Trophoblast cell (in vitro differentiated cells and primary cell): Measurements from ENCODE around the gene ENO2.
"Not testable (repeated sequence)": the region's sequence is repeated elsewhere in the genome, so short reads cannot be mapped to it uniquely, and the experiment has no call there.

Experiments
- DNase-seq, 2 donors: peaks; one replicate each; pipeline ENCODE4 v3.0.0-alpha.2; 2016
- H2AFZ ChIP-seq: 2 replicates; pipeline ENCODE4 v1.6.1; 2013; ENCODE audit warnings: low read length, moderate library complexity, mild to moderate bottlenecking; ENCODE audit not compliant: insufficient read depth, poor library complexity
- H2AK5ac ChIP-seq: 2 replicates; pipeline ENCODE4 v1.6.1; 2013; ENCODE audit warnings: mild to moderate bottlenecking, low read length
- H2BK120ac ChIP-seq: 2 replicates; pipeline ENCODE4 v1.6.1; 2013; ENCODE audit warnings: low read length, mild to moderate bottlenecking, moderate library complexity; ENCODE audit not compliant: insufficient read depth, poor library complexity
- H2BK12ac ChIP-seq: 2 replicates; pipeline ENCODE4 v1.6.1; 2013; ENCODE audit warnings: mild to moderate bottlenecking, low read length, moderate library complexity
- H2BK5ac ChIP-seq: 2 replicates; pipeline ENCODE4 v1.6.1; 2013; ENCODE audit warnings: low read length, low read depth, moderate library complexity, mild to moderate bottlenecking; ENCODE audit not compliant: poor library complexity
- H3K14ac ChIP-seq: 2 replicates; pipeline ENCODE4 v1.6.1; 2013; ENCODE audit warnings: mild to moderate bottlenecking, low read length
- H3K18ac ChIP-seq: 2 replicates; pipeline ENCODE4 v1.6.1; 2013; ENCODE audit warnings: mild to moderate bottlenecking, low read length
- H3K23ac ChIP-seq: 2 replicates; pipeline ENCODE4 v1.6.1; 2013; ENCODE audit warnings: low read length
- H3K27ac ChIP-seq: 2 replicates; pipeline ENCODE4 v1.5.1; 2013; ENCODE audit warnings: low read depth, mild to moderate bottlenecking, inconsistent platforms, low read length, moderate library complexity
- H3K27me3 ChIP-seq: 2 replicates; pipeline ENCODE4 v1.6.1; 2013; ENCODE audit warnings: inconsistent platforms, mild to moderate bottlenecking, low read length, moderate library complexity; ENCODE audit not compliant: insufficient read depth
- H3K36me3 ChIP-seq, 2 experiments: 1 replicate in 1 of 2; 2 replicates in 1 of 2; pipeline ENCODE4 v1.6.1; 2013; ENCODE audit warnings: low read length in 2 of 2, mild to moderate bottlenecking in 2 of 2, moderate library complexity in 1 of 2; ENCODE audit not compliant: insufficient read depth in 2 of 2, control insufficient read depth in 1 of 2
- H3K4ac ChIP-seq: 2 replicates; pipeline ENCODE4 v1.6.1; 2013; ENCODE audit warnings: low read depth, mild to moderate bottlenecking, low read length, moderate library complexity
- H3K4me1 ChIP-seq, 2 experiments: 1 replicate in 1 of 2; 2 replicates in 1 of 2; pipeline ENCODE4 v1.6.1; 2013; ENCODE audit warnings: low read length in 2 of 2, mild to moderate bottlenecking in 2 of 2, moderate library complexity in 1 of 2; ENCODE audit not compliant: insufficient read depth in 2 of 2, control insufficient read depth in 1 of 2
- H3K4me2 ChIP-seq: 2 replicates; pipeline ENCODE4 v1.6.1; 2013; ENCODE audit warnings: inconsistent platforms, mild to moderate bottlenecking, low read length, moderate library complexity
- H3K4me3 ChIP-seq: 2 replicates; pipeline ENCODE4 v1.5.1; 2013; ENCODE audit warnings: mild to moderate bottlenecking, low read depth, low read length, inconsistent platforms
- H3K79me1 ChIP-seq: one replicate; pipeline ENCODE4 v1.6.1; 2013; ENCODE audit warnings: low read length
- H3K79me2 ChIP-seq: 2 replicates; pipeline ENCODE4 v1.6.1; 2013; ENCODE audit warnings: low read length, mild to moderate bottlenecking; ENCODE audit not compliant: control insufficient read depth, insufficient read depth, poor library complexity
- H3K9ac ChIP-seq: 2 replicates; pipeline ENCODE4 v1.6.1; 2013; ENCODE audit warnings: mild to moderate bottlenecking, low read length
- H3K9me3 ChIP-seq: 2 replicates; pipeline ENCODE4 v1.6.1; 2013; ENCODE audit warnings: low read depth, mild to moderate bottlenecking, control low read depth, inconsistent platforms, low read length; ENCODE audit not compliant: insufficient read depth
- H4K12ac ChIP-seq: 2 replicates; pipeline ENCODE4 v1.6.1; 2013; ENCODE audit warnings: low read depth, mild to moderate bottlenecking, low read length, moderate library complexity
- H4K8ac ChIP-seq: 2 replicates; pipeline ENCODE4 v1.6.1; 2013; ENCODE audit warnings: low read depth, mild to moderate bottlenecking, low read length, moderate library complexity
- H4K91ac ChIP-seq: one replicate; pipeline ENCODE4 v1.6.1; 2013; ENCODE audit warnings: low read depth, mild to moderate bottlenecking, low read length, moderate library complexity
- WGBS: extraction: QIAGEN DNeasy Blood & Tissue Kit; methylation state at CpG from one replicate; pipeline ENCODE4 v1.1.7; 2013; ENCODE audit warnings: missing lambda C conversion rate; ENCODE audit not compliant: insufficient read length, insufficient coverage; ENCODE audit errors: extremely low coverage; 5-methylcytosine and 5-hydroxymethylcytosine counted together

ENO2 gene

DNA sequence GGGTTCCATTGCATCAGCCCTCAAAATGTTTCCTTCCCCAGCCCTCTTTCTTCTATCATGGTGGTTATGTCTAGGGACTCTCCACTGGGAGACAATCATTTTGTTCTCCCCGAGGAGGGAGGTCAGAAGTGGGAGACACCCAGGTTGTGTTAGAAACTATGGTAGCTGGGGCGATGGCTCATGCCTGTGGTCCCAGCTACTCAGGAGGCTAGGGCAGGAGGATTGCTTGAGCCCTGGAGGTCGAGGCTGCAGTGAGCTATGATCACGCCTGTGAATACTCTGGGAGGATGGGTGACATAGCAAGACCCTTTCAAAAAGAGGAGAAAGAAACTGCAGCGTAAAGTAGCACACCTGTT is 22.8 kb upstream of the ENO2 start:
- Histone ChIP-seq H4K8ac (peak overlapping the region; percentile 96), H2AFZ (peak overlapping the region; percentile 93), H3K4me1 (peaks cover 2 to 3% of the 10 kb centered on the region in 2 experiments), H3K27me3 (no peaks in the 10 kb centered on the region), H3K27ac (peak overlapping the region; percentile 91), H2AK5ac (no peak overlapping the region), H3K9ac (peak overlapping the region; percentile 94), H3K18ac (peak overlapping the region; percentile 17), H3K14ac (no peak overlapping the region), H2BK5ac (no peak overlapping the region), H2BK120ac (peak overlapping the region; percentile 52), H3K36me3 (no peaks in the 10 kb centered on the region), H2BK12ac (peak overlapping the region; percentile 50), H3K4ac (peak overlapping the region; percentile 68), H3K4me2 (peak overlapping the region; percentile 98), H3K4me3 (no peak overlapping the region), H4K91ac (peak overlapping the region; percentile 85), H3K23ac (no peak overlapping the region), H3K9me3 (no peaks in the 10 kb centered on the region), H3K79me2 (no peaks in the 10 kb centered on the region), H3K79me1 (peaks cover 12% of the 10 kb centered on the region), H4K12ac (no peak overlapping the region)
- DNase-seq: no peak
- WGBS: no CpG with 5 or more reads among the region's 5 CpGs

DNA sequence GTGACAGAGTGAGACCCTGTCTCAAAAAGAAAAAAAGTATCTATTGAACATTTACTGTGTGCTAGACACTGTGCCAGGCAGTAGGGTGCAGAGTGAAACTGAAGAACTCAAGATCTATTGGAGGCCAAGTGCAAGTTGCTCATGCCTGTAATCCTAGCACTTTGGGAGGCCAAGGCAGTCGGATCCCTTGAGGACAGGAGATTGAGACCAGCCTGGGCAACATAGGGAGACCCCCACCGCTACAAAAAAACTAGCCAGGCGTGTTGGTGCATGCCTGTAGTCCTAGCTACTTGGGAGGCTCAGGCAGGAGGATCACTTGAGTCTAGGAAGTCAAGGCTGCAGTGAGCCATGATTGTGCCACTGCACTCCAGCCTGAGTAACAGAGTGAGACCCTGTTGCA is 21.7 kb upstream of the ENO2 start:
- H3K9ac ChIP-seq, H3K4me1 ChIP-seq, H3K23ac ChIP-seq, H2BK12ac ChIP-seq, DNase-seq, H2AK5ac ChIP-seq, H3K27ac ChIP-seq, H2BK120ac ChIP-seq, H3K14ac ChIP-seq, H3K18ac ChIP-seq, H4K12ac ChIP-seq, H3K79me2 ChIP-seq, H3K4me2 ChIP-seq, H4K91ac ChIP-seq, H4K8ac ChIP-seq, H3K4me3 ChIP-seq, H3K4ac ChIP-seq, H3K27me3 ChIP-seq, H2BK5ac ChIP-seq, H3K36me3 ChIP-seq, H2AFZ ChIP-seq, H3K9me3 ChIP-seq: not testable (repeated sequence)
- no CpG with 5 or more reads among the region's 3 CpGs for WGBS
- peaks cover 12% of the 10 kb centered on the region for H3K79me1 ChIP-seq

GRCh38 chr12:6894321-6894720 is 20.1 kb upstream of the ENO2 start:
- no CpG with 5 or more reads among the region's 3 CpGs for WGBS

DNA sequence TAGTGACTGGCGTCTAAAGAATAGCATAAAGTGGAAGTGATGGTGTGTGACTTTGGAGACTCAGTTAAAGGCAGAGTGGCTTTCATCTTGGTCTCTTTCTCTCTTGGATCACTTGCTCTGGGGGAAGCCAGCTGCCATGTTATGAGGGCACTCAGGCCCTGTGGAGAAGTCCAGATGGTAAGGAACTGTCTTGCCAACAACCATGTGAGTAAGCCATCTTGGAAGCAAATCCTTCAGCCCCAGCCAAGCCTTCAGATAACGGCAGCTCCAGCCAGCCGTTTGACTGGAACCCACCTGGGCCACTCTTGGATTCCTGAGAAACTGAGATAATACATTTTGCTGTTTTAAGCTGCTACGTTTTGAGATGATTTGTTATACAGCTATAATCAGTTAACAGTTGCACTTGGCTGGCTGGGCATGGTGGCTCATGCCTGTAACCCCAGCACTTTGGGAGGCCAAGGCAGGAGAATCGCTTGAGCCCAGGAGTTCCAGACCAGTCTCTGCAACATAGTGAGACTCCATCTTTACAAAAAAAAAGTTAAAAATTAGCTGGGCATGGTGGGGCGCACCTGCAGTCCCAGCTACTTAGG is 17.4 kb upstream of the ENO2 start:
- WGBS: no CpG with 5 or more reads among the region's 6 CpGs
- no peaks in the 10 kb centered on the region for H3K4me1 ChIP-seq

More at GRCh38 chr12:6894321-6894720, 20.1 kb upstream of the ENO2 start:
- H3K23ac ChIP-seq: no peak overlapping the region
- H3K27me3 ChIP-seq: no peaks in the 10 kb centered on the region
- H2BK5ac ChIP-seq: no peak overlapping the region
- H2BK12ac ChIP-seq: no peak overlapping the region
- no peak overlapping the region for H3K27ac ChIP-seq
- H3K4me1 ChIP-seq: peaks cover 2 to 3% of the 10 kb centered on the region in 2 experiments
- no peak overlapping the region for H3K14ac ChIP-seq
- no peaks in the 10 kb centered on the region for H3K9me3 ChIP-seq
- H3K18ac ChIP-seq: no peak overlapping the region
- H2BK120ac ChIP-seq: no peak overlapping the region
- no peaks in the 10 kb centered on the region for H3K79me2 ChIP-seq
- no peak overlapping the region for H2AK5ac ChIP-seq
- H3K79me1 ChIP-seq: peaks cover 12% of the 10 kb centered on the region
- H4K91ac ChIP-seq: no peak overlapping the region
- no peaks in the 10 kb centered on the region for H3K36me3 ChIP-seq
- H3K4me2 ChIP-seq: no peak overlapping the region
- H4K8ac ChIP-seq: no peak overlapping the region
- H3K9ac ChIP-seq: no peak overlapping the region
- H4K12ac ChIP-seq: no peak overlapping the region
- no peak overlapping the region for H3K4me3 ChIP-seq
- H2AFZ ChIP-seq: no peak overlapping the region
- H3K4ac ChIP-seq: no peak overlapping the region
- DNase-seq: no peak

More for the DNA sequence above, 17.4 kb upstream of the ENO2 start:
- Histone ChIP-seq H3K27me3 (no peaks in the 10 kb centered on the region), H4K8ac (no peak overlapping the region), H3K4ac (no peak overlapping the region), H2AK5ac (no peak overlapping the region), H3K23ac (no peak overlapping the region), H3K4me2 (no peak overlapping the region), H3K9me3 (no peaks in the 10 kb centered on the region), H3K79me1 (no peaks in the 10 kb centered on the region), H2BK12ac (no peak overlapping the region), H3K27ac (no peak overlapping the region), H3K36me3 (no peaks in the 10 kb centered on the region), H3K79me2 (no peaks in the 10 kb centered on the region), H3K14ac (no peak overlapping the region), H3K9ac (no peak overlapping the region), H3K4me3 (no peak overlapping the region), H3K18ac (no peak overlapping the region), H2BK5ac (no peak overlapping the region), H2BK120ac (no peak overlapping the region), H4K91ac (no peak overlapping the region), H4K12ac (no peak overlapping the region), H2AFZ (no peak overlapping the region)
- DNase-seq: no peak
